ENCODE data around the gene CD69.

- TF ChIP-seq CTCF (IDR thresholded peaks at IDR 0.05; ENCODE audit: low read depth, low read length, poor library complexity, severe bottlenecking) (no peak), EZH2phosphoT487 (IDR thresholded peaks at IDR 0.05; ENCODE audit: borderline replicate concordance, low read length) (no peak)
These were observed 35.6 kb upstream of the CD69 start for GRCh38 chr12:9796346-9796745.

Data from DOHH2 (cell line).